Measurements from ENCODE around the gene MYLK.
A peak's percentile ranks its signal among the peaks of the same experiment; 100 is the strongest.

Gene MYLK

GRCh38 chr3:123780656-123781055 lies 103.5 kb downstream of the MYLK start:
- no peak for TF ChIP-seq TAF1 (IDR thresholded peaks at IDR 0.05; ENCODE audit: borderline replicate concordance, insufficient read depth, low read length)
- peak in 1 of 2 experiments; percentile 55; a peak in 1 of 4 replicates for TF ChIP-seq REST (IDR thresholded peaks at IDR 0.05; ENCODE audit: insufficient read depth in 1 of 2, low read depth in 2 of 2, low read length in 2 of 2)
- TF ChIP-seq SIN3A (IDR thresholded peaks at IDR 0.05; ENCODE audit: borderline replicate concordance, insufficient read depth, low read length): no peak

- no peak for TF ChIP-seq REST (IDR thresholded peaks at IDR 0.05; ENCODE audit: insufficient read depth in 1 of 2, low read depth in 2 of 2, low read length in 2 of 2)
These were observed 104.4 kb downstream of the MYLK start for GRCh38 chr3:123779655-123780231.

GRCh38 chr3:123778991-123779622 lies 105.0 kb downstream of the MYLK start:
- TF ChIP-seq REST (IDR thresholded peaks at IDR 0.05; ENCODE audit: insufficient read depth in 1 of 2, low read depth in 2 of 2, low read length in 2 of 2): no peak
- TF ChIP-seq POLR2AphosphoS5 (IDR thresholded peaks at IDR 0.05; ENCODE audit: low read depth, low read length): no peak
- no peak for TF ChIP-seq SIN3A (IDR thresholded peaks at IDR 0.05; ENCODE audit: borderline replicate concordance, insufficient read depth, low read length)
- no peak for TF ChIP-seq TAF1 (IDR thresholded peaks at IDR 0.05; ENCODE audit: borderline replicate concordance, insufficient read depth, low read length)
- TF ChIP-seq FOXP2 (optimal IDR thresholded peaks at IDR 0.05; ENCODE audit: borderline replicate concordance, extremely low read depth, extremely low read length, insufficient read depth): no peak

GRCh38 chr3:123778525-123778924 lies 105.6 kb downstream of the MYLK start:
- TF ChIP-seq FOXP2 (optimal IDR thresholded peaks at IDR 0.05; ENCODE audit: borderline replicate concordance, extremely low read depth, extremely low read length, insufficient read depth) (no peak), POLR2AphosphoS5 (IDR thresholded peaks at IDR 0.05; ENCODE audit: low read depth, low read length) (no peak), SIN3A (IDR thresholded peaks at IDR 0.05; ENCODE audit: borderline replicate concordance, insufficient read depth, low read length) (no peak), TAF1 (IDR thresholded peaks at IDR 0.05; ENCODE audit: borderline replicate concordance, insufficient read depth, low read length) (no peak), REST (IDR thresholded peaks at IDR 0.05; ENCODE audit: insufficient read depth in 1 of 2, low read depth in 2 of 2, low read length in 2 of 2) (no peak)

All from PFSK-1 (cell line).